Kidney tubule cell (primary cell): ENCODE data around the gene ECHS1.
A peak's percentile ranks its signal among the peaks of the same experiment; 100 is the strongest.
"Not testable (repeated sequence)": the region's sequence is repeated elsewhere in the genome, so short reads cannot be mapped to it uniquely, and the experiment has no call there.

Experiments used
- DNase-seq: peaks from one replicate; pipeline ENCODE4 v3.0.0-alpha.2; 2018; ENCODE audit warnings: low spot score

The ECHS1 gene

DNA sequence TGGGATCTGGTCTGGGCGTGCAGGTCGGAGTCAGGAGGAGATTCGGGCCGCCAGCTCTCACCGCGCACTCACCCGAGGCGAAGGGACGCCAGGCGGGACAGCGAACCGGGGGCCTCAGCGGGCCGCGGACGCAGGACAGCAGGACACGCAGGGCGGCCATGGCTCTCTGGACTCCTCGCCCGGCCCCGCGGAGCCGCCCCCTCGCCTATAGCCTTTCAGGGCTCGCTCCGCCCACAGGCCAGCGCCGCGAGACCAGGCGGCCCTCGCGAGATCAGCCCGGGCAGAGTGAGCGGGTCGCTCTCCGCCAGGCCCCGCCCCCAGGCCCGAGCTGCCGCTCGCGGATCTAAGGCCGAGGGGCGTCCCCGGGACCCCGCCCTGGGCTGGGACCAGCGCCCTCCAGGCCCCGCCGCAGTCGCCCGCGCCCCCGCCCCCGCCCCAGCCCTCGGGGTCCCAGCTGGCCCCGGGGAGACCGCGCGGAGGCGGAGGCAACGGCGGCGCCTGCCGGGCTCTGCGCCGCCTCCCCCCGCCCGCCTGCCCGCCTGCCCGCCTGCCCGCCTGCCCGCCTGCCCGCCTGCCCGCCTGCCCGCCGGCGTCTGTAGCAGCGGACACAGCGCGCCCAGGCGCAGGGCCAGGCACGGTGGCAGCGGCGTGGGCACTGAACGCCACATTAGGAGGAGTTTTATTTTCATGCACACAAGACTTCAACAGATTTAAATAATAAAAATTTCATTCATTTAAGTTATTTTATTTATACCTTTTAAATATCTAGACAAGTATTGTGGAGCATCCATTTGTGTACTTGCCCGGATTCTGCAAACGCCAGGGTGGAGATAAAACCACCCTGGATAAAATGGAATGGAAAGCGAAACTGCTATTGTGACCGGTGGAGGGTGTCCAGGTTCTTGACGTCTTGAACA, at the start of gene ECHS1:
Gene ECHS1, minus strand, starts transcription at position 181 of the 917 bp plus-strand sequence. Its CDS starts 21 bp downstream, at position 160.
- DNase-seq: peak; percentile 93

DNA sequence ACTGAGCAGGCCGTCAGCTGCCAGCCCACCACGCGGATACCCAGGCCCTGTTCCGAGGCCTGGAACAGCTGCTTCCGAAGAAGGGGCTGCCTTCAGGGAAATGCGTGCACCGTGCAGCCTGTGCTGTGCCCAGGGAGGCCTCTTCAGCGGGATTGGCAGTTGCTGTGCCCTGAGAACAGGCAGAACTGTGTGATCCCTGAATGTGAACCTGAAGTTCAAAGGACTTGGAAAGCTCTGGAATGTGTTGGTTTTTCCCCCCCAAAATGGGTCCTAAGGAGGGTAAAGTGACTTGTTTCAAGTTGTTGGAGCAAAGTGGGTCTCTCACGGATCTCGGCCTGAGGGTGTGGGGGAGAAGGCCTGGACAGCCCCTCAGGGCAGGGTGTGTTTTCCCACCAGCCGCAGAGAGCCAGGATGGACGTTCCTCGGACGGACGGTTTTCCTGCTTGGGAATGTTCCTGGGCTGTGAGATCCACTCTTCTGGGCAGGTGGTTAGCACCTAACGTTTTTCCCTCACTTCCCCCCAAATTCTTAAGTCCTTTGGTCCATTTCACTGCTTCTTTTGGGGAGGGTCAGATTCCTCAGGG, 49.2 kb upstream of the ECHS1 start:
- no peak for DNase-seq

- DNase-seq: no peak
These were observed 48.4 kb upstream of the ECHS1 start for GRCh38 chr10:133421336-133422222.

DNA sequence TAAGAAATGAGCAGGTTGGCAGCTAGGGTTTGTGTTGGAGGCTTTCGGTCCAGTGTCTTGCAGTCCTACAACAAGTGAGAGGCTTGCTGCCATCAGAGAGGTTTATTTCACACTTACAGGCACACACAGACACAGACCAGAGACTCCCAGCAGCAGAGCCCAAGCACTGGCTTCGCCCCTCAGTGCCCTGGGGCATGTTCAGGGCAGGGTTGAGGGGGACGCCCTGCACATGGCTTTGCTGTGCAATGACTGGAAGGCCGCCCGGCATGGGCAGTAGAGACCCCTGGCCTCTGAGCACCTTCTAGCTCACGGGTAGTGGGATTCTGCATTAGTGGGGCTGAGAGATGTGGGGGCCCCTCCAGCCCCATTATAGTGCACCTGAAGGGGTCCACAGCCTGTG, 47.4 kb upstream of the ECHS1 start:
- no peak for DNase-seq

- DNase-seq: no peak
These were observed 46.9 kb upstream of the ECHS1 start for GRCh38 chr10:133420028-133420427.

DNA sequence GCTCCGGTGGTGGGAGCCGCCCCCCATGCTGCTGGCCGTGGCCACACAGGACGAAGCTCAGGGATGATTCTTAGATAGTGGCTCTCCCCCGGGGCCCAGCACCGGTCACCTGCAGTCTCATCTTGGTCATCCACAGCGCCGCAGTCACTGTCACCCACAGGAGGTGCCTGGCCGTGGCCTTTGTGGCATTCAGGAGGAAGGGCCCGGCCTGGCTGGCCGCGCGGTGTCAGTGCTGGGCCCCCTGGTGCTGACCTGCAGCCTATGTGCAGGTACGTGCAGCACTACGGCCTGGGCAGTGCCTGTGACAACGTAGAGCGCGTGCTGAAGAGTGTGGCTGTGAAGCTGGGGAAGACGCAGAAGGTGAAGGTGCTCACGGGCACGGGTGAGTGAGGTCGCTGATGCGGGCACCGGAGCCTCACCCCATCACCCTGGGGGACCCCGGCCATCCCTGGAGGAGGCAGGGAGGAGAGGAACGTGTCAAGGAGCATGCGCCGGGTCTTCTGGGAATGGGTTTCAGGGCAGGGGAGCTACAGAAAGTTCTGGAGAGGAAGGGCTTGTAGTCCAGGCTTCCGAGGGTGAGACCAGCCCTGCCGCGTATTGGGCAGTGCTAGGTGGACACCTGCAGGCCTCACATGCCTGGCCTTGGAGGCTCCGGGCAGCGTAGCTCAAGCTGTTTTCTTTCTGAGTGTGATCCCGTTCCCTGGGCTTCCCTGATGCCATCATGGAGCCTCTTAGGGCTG, 46.2 kb upstream of the ECHS1 start:
- DNase-seq: no peak

GRCh38 chr10:133418289-133418993, 45.3 kb upstream of the ECHS1 start:
- DNase-seq: no peak

DNA sequence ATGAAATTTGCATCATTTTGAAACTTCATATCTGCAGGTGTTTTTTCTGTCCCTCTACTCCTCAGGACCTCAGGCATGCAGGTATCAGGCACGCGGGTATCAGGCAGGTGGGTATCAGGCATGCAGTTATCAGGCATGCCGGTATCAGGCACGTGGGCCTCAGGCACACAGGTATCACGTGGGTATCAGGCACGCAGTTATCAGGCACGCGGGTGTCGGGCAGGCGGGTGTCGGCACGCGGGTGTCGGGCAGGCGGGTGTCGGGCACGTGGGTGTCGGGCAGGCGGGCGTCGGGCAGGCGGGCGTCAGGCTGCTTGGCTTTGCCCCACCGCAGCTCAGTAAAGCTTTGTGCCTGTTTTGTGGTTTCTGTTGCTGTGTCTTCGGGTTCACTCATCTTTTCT, 42.6 kb upstream of the ECHS1 start:
- DNase-seq: no peak

DNA sequence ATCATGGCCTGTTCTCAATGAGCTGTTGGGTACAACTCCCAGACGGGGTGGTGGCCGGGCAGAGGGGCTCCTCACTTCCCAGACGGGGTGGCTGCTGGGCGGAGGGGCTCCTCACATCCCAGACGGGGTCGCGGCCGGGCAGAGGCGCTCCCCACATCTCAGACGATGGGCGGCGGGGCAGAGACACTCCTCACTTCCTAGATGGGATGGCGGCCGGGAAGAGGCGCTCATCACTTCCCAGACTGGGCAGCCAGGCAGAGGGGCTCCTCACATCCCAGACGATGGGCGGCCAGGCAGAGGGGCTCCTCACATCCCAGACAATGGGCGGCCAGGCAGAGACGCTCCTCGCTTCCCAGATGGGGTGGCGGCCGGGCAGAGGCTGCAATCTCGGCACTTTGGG, 41.2 kb upstream of the ECHS1 start:
- DNase-seq: not testable (repeated sequence)

DNA sequence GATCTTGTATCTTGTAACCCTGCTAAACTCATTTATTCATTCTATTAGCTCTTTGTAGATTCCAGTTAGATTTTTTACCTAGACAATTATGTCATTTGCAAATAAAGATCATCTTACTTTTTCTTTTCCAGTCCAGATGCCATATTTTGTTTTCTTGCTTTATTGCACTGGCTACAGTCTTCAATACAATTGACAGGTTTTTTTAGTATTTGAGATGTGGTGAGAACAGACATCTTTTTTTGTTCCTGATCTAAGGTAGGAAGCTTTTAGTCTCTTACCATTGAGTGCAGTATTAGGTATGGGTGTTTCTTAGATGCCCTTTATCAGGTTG, 39.2 kb upstream of the ECHS1 start:
- no peak for DNase-seq

DNA sequence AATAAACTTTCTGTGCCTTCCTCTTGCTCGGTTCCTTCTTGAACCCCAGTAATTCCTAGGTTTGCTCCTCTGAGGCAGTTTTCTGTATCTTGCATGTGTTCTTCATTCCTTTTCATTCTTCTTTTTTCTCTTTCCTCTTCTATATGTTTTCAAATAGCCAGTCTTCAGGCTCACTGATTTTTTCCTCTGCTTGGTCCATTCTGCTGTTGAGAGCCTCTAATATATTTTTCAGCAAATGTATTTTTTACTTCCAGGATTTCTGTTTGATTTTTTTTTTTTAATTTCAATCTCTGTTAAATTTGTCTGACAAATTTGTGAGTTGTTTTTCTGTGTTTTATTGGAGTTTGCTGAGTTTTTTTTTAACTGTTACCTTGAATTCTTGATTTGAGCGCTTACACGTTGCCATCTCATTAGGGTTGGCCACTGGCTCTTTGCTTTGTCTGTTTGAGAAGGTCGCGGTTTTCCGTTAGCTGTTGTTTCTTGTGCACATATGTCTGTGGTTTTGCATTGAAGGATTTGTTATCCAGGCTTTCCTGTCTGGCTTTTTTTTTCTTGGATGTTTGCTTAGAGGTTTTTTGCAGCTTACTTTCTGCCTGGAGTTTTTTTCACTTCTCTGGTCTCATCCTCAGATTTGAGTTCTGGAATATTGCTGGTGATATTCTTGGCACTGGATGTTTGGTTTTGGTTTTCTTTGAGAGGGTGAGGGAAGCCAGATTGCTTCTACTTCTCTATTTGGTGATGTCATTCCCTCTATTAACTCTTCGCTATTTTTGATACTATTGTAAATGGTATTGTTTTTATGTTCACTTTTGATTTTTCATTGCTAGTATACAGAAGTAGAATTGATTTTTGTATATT, 38.6 kb upstream of the ECHS1 start:
- no peak for DNase-seq

DNA sequence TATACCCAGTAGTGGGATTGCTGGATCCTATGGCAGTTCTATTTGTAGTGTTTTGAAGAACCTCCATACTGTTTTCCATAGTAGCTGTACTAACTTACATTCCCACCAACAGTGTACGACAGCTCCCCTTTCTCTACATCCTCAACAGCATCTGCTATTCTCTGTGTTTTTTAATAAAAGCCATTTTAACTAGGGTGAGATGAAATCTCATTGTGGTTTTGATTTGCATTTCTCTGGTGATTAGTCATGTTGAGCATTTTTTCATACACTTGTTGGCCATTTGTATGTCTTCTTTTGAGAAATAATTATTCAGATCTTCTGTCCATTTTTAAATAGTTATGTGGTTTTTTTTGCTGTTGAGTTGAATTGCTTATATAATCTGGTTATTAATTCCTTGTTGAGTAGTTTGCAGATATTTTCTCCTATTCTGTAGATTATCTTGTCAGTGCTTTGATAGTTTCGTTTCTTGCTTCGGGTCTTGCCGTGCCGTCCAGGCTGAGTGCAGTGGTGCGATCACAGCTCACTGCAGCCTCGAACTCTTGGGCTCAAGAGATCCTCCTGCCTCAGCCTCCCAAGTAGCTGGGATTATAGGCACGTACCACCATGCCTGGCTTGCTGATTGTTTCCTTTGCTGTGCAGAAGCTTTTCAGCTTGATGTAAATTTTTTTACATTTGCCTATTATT, 32.8 kb upstream of the ECHS1 start:
- peak; percentile 29 for DNase-seq

DNA sequence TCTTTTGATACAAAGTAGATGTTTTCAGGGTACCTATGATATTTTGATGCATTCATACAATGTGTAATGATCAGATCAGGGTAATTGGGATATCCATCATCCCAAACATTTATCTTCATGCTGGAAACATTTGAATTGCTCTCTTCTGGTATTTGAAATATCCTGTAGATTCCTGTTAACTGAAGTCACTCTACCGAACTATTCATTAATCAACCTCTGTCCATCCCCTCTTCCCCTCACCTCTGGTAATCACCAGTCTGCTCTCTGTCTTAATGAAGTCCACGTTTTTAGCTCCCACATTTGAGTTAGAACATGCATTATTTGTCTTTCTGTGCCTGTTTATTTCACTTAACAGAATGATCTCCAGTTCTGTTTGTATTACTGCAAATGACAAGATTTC, 32.1 kb upstream of the ECHS1 start:
- peak; percentile 54 for DNase-seq

- no peak for DNase-seq
These were observed 30.6 kb upstream of the ECHS1 start for GRCh38 chr10:133403784-133404183.

DNA sequence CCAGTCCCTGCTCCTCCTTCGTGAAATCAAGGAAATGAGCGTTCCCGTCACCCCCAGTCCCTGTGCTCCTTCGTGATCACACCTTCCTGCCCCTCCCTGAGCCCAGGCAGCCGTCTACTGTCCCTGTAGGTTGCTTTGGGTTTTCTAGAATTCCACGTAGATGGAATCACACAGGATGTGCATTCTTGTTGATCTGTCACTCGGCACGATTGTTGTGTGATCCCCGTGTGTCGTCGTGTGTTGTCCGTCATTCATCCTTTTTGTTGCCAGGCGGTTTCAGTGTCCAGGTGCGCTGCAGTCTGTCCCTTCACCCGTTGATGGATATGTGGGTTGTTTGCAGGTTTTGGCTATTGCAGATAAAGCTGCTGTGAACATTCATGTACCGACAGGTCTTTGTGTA, 30.2 kb upstream of the ECHS1 start:
- DNase-seq: peak; percentile 56

DNA sequence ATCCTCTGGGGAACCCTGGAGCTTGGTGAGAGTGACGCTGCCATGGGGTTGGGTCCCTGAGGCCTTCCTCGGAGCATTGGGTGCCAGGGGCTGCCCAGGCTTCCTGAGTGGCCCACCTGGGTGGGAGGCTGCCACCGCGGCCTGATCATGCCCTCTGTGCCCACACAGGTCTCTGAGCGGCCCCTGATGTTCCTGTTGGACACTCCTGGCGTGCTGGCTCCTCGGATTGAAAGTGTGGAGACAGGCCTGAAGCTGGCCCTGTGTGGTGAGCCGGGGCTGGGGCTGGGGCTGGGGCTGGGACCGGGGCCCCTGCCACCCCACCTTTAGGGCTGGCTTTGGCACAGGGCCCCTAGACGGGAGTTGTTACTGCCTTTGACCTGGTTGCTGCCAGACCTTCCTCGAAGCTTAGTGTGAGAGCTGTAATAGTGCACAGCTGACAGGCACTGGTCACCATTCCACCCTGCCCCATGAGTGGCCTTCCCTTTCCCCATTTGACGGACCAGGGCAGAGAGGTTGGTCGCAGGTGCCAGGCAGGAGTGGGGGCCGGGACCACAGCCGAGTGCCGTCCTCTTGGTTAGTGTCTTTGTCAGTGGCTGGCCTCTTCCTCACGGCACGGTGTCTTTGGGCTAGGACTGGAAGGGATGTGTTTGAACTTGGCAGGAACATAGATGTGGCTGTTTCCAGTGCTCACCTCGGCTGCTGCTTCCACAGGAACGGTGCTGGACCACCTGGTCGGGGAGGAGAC, 29.0 kb upstream of the ECHS1 start:
- DNase-seq: no peak

GRCh38 chr10:133401500-133401899, 28.3 kb upstream of the ECHS1 start:
- no peak for DNase-seq

DNA sequence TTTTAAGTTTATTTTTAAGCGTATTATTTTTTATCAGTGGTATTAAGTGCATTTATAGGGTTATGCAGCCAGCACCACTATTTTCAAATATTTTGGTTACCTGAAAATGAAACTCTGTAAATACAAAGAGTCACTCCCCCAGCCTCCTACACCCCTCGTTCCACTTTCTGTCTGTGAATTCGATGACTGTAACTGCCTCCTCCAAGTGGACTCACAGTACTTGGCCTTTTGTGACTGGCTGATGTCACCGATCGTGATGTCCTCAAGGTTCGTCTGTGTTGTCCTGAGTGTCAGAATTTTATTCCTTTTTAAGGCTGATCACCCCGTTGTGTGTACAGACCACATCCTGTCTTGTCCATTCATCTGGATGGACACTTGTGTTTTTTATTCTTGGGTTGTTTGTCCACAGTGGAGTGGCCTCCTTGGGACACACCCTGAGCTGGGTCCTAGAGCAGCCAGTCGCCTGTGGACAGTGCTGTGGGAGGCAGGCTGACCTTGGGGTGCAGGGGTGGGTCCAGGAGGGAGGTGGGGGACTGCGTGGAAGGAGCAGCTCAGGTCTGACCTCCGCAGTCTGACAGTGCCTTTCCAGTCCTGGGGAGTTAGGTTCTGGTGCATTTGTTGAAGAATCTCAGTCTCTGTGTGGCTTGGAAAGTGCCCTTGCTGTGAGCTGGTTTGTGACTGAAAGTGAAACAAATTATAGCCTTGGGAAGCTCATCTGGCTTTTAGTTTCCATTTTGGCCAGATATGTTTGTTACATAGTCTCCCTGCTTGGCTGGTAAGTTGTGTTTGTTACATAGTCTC, 27.7 kb upstream of the ECHS1 start:
- DNase-seq: no peak
